Trophoblast cell (in vitro differentiated cells and primary cell): ENCODE measurements around the gene BNC2.
A peak's percentile ranks its signal among the peaks of the same experiment; 100 is the strongest.

Experiments
- DNase-seq, 2 donors: peaks; one replicate each; pipeline ENCODE4 v3.0.0-alpha.2; 2016
- H2AFZ ChIP-seq: 2 replicates; pipeline ENCODE4 v1.6.1; 2013; ENCODE audit warnings: low read length, moderate library complexity, mild to moderate bottlenecking; ENCODE audit not compliant: insufficient read depth, poor library complexity
- H2AK5ac ChIP-seq: 2 replicates; pipeline ENCODE4 v1.6.1; 2013; ENCODE audit warnings: mild to moderate bottlenecking, low read length
- H2BK120ac ChIP-seq: 2 replicates; pipeline ENCODE4 v1.6.1; 2013; ENCODE audit warnings: low read length, mild to moderate bottlenecking, moderate library complexity; ENCODE audit not compliant: insufficient read depth, poor library complexity
- H2BK12ac ChIP-seq: 2 replicates; pipeline ENCODE4 v1.6.1; 2013; ENCODE audit warnings: mild to moderate bottlenecking, low read length, moderate library complexity
- H2BK5ac ChIP-seq: 2 replicates; pipeline ENCODE4 v1.6.1; 2013; ENCODE audit warnings: low read length, low read depth, moderate library complexity, mild to moderate bottlenecking; ENCODE audit not compliant: poor library complexity
- H3K14ac ChIP-seq: 2 replicates; pipeline ENCODE4 v1.6.1; 2013; ENCODE audit warnings: mild to moderate bottlenecking, low read length
- H3K18ac ChIP-seq: 2 replicates; pipeline ENCODE4 v1.6.1; 2013; ENCODE audit warnings: mild to moderate bottlenecking, low read length
- H3K23ac ChIP-seq: 2 replicates; pipeline ENCODE4 v1.6.1; 2013; ENCODE audit warnings: low read length
- H3K27ac ChIP-seq: 2 replicates; pipeline ENCODE4 v1.5.1; 2013; ENCODE audit warnings: low read depth, mild to moderate bottlenecking, inconsistent platforms, low read length, moderate library complexity
- H3K27me3 ChIP-seq: 2 replicates; pipeline ENCODE4 v1.6.1; 2013; ENCODE audit warnings: inconsistent platforms, mild to moderate bottlenecking, low read length, moderate library complexity; ENCODE audit not compliant: insufficient read depth
- H3K36me3 ChIP-seq, 2 experiments: 1 replicate in 1 of 2; 2 replicates in 1 of 2; pipeline ENCODE4 v1.6.1; 2013; ENCODE audit warnings: low read length in 2 of 2, mild to moderate bottlenecking in 2 of 2, moderate library complexity in 1 of 2; ENCODE audit not compliant: insufficient read depth in 2 of 2, control insufficient read depth in 1 of 2
- H3K4ac ChIP-seq: 2 replicates; pipeline ENCODE4 v1.6.1; 2013; ENCODE audit warnings: low read depth, mild to moderate bottlenecking, low read length, moderate library complexity
- H3K4me1 ChIP-seq, 2 experiments: 1 replicate in 1 of 2; 2 replicates in 1 of 2; pipeline ENCODE4 v1.6.1; 2013; ENCODE audit warnings: low read length in 2 of 2, mild to moderate bottlenecking in 2 of 2, moderate library complexity in 1 of 2; ENCODE audit not compliant: insufficient read depth in 2 of 2, control insufficient read depth in 1 of 2
- H3K4me2 ChIP-seq: 2 replicates; pipeline ENCODE4 v1.6.1; 2013; ENCODE audit warnings: inconsistent platforms, mild to moderate bottlenecking, low read length, moderate library complexity
- H3K4me3 ChIP-seq: 2 replicates; pipeline ENCODE4 v1.5.1; 2013; ENCODE audit warnings: mild to moderate bottlenecking, low read depth, low read length, inconsistent platforms
- H3K79me1 ChIP-seq: one replicate; pipeline ENCODE4 v1.6.1; 2013; ENCODE audit warnings: low read length
- H3K79me2 ChIP-seq: 2 replicates; pipeline ENCODE4 v1.6.1; 2013; ENCODE audit warnings: low read length, mild to moderate bottlenecking; ENCODE audit not compliant: control insufficient read depth, insufficient read depth, poor library complexity
- H3K9ac ChIP-seq: 2 replicates; pipeline ENCODE4 v1.6.1; 2013; ENCODE audit warnings: mild to moderate bottlenecking, low read length
- H3K9me3 ChIP-seq: 2 replicates; pipeline ENCODE4 v1.6.1; 2013; ENCODE audit warnings: low read depth, mild to moderate bottlenecking, control low read depth, inconsistent platforms, low read length; ENCODE audit not compliant: insufficient read depth
- H4K12ac ChIP-seq: 2 replicates; pipeline ENCODE4 v1.6.1; 2013; ENCODE audit warnings: low read depth, mild to moderate bottlenecking, low read length, moderate library complexity
- H4K8ac ChIP-seq: 2 replicates; pipeline ENCODE4 v1.6.1; 2013; ENCODE audit warnings: low read depth, mild to moderate bottlenecking, low read length, moderate library complexity
- H4K91ac ChIP-seq: one replicate; pipeline ENCODE4 v1.6.1; 2013; ENCODE audit warnings: low read depth, mild to moderate bottlenecking, low read length, moderate library complexity
- WGBS: extraction: QIAGEN DNeasy Blood & Tissue Kit; methylation state at CpG from one replicate; pipeline ENCODE4 v1.1.7; 2013; ENCODE audit warnings: missing lambda C conversion rate; ENCODE audit not compliant: insufficient read length, insufficient coverage; ENCODE audit errors: extremely low coverage; 5-methylcytosine and 5-hydroxymethylcytosine counted together

Gene BNC2

GRCh38 chr9:16524078-16524477 is 346.4 kb downstream of the BNC2 start:
- no peak overlapping the region for H4K8ac ChIP-seq
- H2BK120ac ChIP-seq: no peak overlapping the region
- H3K27ac ChIP-seq: no peak overlapping the region
- no peak overlapping the region for H3K4me2 ChIP-seq
- no peak overlapping the region for H3K14ac ChIP-seq
- peaks cover 2 to 11% of the 10 kb centered on the region in 2 experiments for H3K4me1 ChIP-seq
- H4K12ac ChIP-seq: no peak overlapping the region
- peaks cover 2% of the 10 kb centered on the region for H3K79me1 ChIP-seq
- DNase-seq: no peak
- no peak overlapping the region for H3K4me3 ChIP-seq
- H3K4ac ChIP-seq: no peak overlapping the region
- no peak overlapping the region for H2BK5ac ChIP-seq
- no peaks in the 10 kb centered on the region for H3K27me3 ChIP-seq
- no peak overlapping the region for H3K18ac ChIP-seq
- H3K9me3 ChIP-seq: no peaks in the 10 kb centered on the region
- no CpG with 5 or more reads among the region's 3 CpGs for WGBS
- H3K23ac ChIP-seq: no peak overlapping the region
- no peak overlapping the region for H3K9ac ChIP-seq
- no peaks in the 10 kb centered on the region for H3K36me3 ChIP-seq
- no peak overlapping the region for H2AFZ ChIP-seq
- no peak overlapping the region for H4K91ac ChIP-seq
- H2AK5ac ChIP-seq: no peak overlapping the region
- no peak overlapping the region for H2BK12ac ChIP-seq
- no peaks in the 10 kb centered on the region for H3K79me2 ChIP-seq

- H4K91ac ChIP-seq: no peak overlapping the region
- peaks cover 2 to 11% of the 10 kb centered on the region in 2 experiments for H3K4me1 ChIP-seq
- no peak overlapping the region for H3K9ac ChIP-seq
- no peaks in the 10 kb centered on the region for H3K27me3 ChIP-seq
- H3K4me3 ChIP-seq: no peak overlapping the region
- H4K12ac ChIP-seq: no peak overlapping the region
- H3K14ac ChIP-seq: no peak overlapping the region
- no peaks in the 10 kb centered on the region for H3K79me2 ChIP-seq
- no peak overlapping the region for H3K4ac ChIP-seq
- no peak overlapping the region for H3K23ac ChIP-seq
- H3K9me3 ChIP-seq: no peaks in the 10 kb centered on the region
- H2AK5ac ChIP-seq: no peak overlapping the region
- H3K36me3 ChIP-seq: no peaks in the 10 kb centered on the region
- DNase-seq: no peak
- H3K27ac ChIP-seq: no peak overlapping the region
- no peak overlapping the region for H2AFZ ChIP-seq
- no peak overlapping the region for H4K8ac ChIP-seq
- WGBS: no CpG with 5 or more reads among the region's 3 CpGs
- H3K18ac ChIP-seq: no peak overlapping the region
- no peak overlapping the region for H2BK120ac ChIP-seq
- no peak overlapping the region for H2BK5ac ChIP-seq
- no peak overlapping the region for H2BK12ac ChIP-seq
- peaks cover 2% of the 10 kb centered on the region for H3K79me1 ChIP-seq
- peak overlapping the region; percentile 5 for H3K4me2 ChIP-seq
These were observed 348.5 kb downstream of the BNC2 start for GRCh38 chr9:16521868-16522411.

GRCh38 chr9:16519001-16519400 is 351.5 kb downstream of the BNC2 start:
- H4K12ac ChIP-seq: no peak overlapping the region
- H3K4me3 ChIP-seq: no peak overlapping the region
- H3K23ac ChIP-seq: no peak overlapping the region
- no peaks in the 10 kb centered on the region for H3K79me2 ChIP-seq
- no CpG with 5 or more reads among the region's 2 CpGs for WGBS
- H3K4me1 ChIP-seq: peaks cover 7 to 16% of the 10 kb centered on the region in 2 experiments
- H2AK5ac ChIP-seq: no peak overlapping the region
- no peak overlapping the region for H3K9ac ChIP-seq
- H4K8ac ChIP-seq: no peak overlapping the region
- H3K4ac ChIP-seq: no peak overlapping the region
- H3K9me3 ChIP-seq: no peaks in the 10 kb centered on the region
- H2AFZ ChIP-seq: no peak overlapping the region
- peaks cover 4% of the 10 kb centered on the region for H3K79me1 ChIP-seq
- H3K4me2 ChIP-seq: no peak overlapping the region
- no peak overlapping the region for H3K14ac ChIP-seq
- no peaks in the 10 kb centered on the region for H3K27me3 ChIP-seq
- H3K36me3 ChIP-seq: no peaks in the 10 kb centered on the region
- no peak overlapping the region for H2BK12ac ChIP-seq
- no peak overlapping the region for H3K18ac ChIP-seq
- H2BK5ac ChIP-seq: no peak overlapping the region
- no peak overlapping the region for H2BK120ac ChIP-seq
- no peak for DNase-seq
- no peak overlapping the region for H3K27ac ChIP-seq
- no peak overlapping the region for H4K91ac ChIP-seq

- WGBS: no CpG with 5 or more reads among the region's 2 CpGs
- no peak overlapping the region for H3K9ac ChIP-seq
- DNase-seq: peak in 1 of 2 donors; percentile 14
These were observed 353.6 kb downstream of the BNC2 start for GRCh38 chr9:16516891-16517290.

More at GRCh38 chr9:16516891-16517290, 353.6 kb downstream of the BNC2 start:
- H2BK120ac ChIP-seq: no peak overlapping the region
- peak overlapping the region; percentile 38 for H3K27ac ChIP-seq
- no peak overlapping the region for H2AFZ ChIP-seq
- H4K12ac ChIP-seq: no peak overlapping the region
- no peak overlapping the region for H3K18ac ChIP-seq
- no peak overlapping the region for H2BK12ac ChIP-seq
- no peak overlapping the region for H3K23ac ChIP-seq
- no peaks in the 10 kb centered on the region for H3K9me3 ChIP-seq
- H3K14ac ChIP-seq: no peak overlapping the region
- no peak overlapping the region for H3K4ac ChIP-seq
- H4K91ac ChIP-seq: no peak overlapping the region
- H2AK5ac ChIP-seq: no peak overlapping the region
- no peaks in the 10 kb centered on the region for H3K27me3 ChIP-seq
- H3K4me1 ChIP-seq: peaks cover 9 to 11% of the 10 kb centered on the region in 2 experiments
- H3K4me2 ChIP-seq: no peak overlapping the region
- H3K79me1 ChIP-seq: peaks cover 5% of the 10 kb centered on the region
- H3K4me3 ChIP-seq: no peak overlapping the region
- H4K8ac ChIP-seq: no peak overlapping the region
- no peaks in the 10 kb centered on the region for H3K36me3 ChIP-seq
- H2BK5ac ChIP-seq: no peak overlapping the region
- no peaks in the 10 kb centered on the region for H3K79me2 ChIP-seq
